ENCODE data around the gene DIAPH3.

Gene DIAPH3

GRCh38 chr13:59625111-59625510 is 538.6 kb downstream of the DIAPH3 start:
- no peak for DNase-seq (ENCODE audit: low spot score)

GRCh38 chr13:59623206-59623915 is 540.4 kb downstream of the DIAPH3 start:
- DNase-seq (ENCODE audit: low spot score) = no peak

GRCh38 chr13:59621773-59622172 is 542.0 kb downstream of the DIAPH3 start:
- no peak for DNase-seq (ENCODE audit: low spot score)
